Measurements from ENCODE around the gene SPATA21. TPM values are rescaled to one million over a fixed set of nuclear protein-coding genes. Genes with fewer than 3 reads are reported as not detected.

SPATA21 gene
- polyA plus RNA-seq, 1 donor from 2014 or later, result 0.15 TPM

DNA sequence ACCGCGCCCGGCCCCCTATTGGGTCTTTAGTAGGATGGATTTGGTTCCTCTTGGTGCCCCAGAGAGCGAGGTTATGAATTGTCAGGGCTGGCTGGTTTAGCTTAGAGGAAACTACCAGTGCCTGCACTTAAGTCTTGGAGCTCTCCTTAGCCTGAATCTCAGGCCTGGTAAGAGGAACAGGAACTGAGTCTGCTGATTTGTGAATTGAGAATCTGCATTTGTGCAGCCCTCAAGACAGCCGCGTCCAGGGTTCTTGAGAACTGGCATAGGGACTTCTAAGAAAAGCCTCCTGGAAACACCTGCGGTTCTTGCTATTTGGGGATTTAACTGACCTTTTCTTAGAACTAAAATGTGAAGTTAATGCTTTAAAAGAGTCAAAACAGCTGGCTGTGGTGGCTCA, 5.0 kb upstream of the SPATA21 start:
- Histone ChIP-seq H3K9me3 (ENCODE audit: low read length) (no peaks in the 10 kb centered on the region), H3K4me3 (ENCODE audit: low read length) (peak overlapping the region; percentile 95), H3K4me2 (ENCODE audit: low read length) (no peak overlapping the region), H3K27me3 (ENCODE audit: insufficient read depth, low read depth, low read length) (no peaks in the 10 kb centered on the region), H3K79me2 (replicated peaks; ENCODE audit: insufficient read depth, low read length) (peaks cover 29% of the 10 kb centered on the region), H3K27ac (ENCODE audit: low read length) (no peak overlapping the region), H2AFZ (ENCODE audit: low read depth, low read length) (no peak overlapping the region), H4K20me1 (ENCODE audit: insufficient read depth) (no peaks in the 10 kb centered on the region), H3K9me2 (ENCODE audit: insufficient read depth, low read length) (no peaks in the 10 kb centered on the region), H3K36me3 (ENCODE audit: insufficient read depth, low read length) (no peaks in the 10 kb centered on the region), H3K9ac (ENCODE audit: low read length) (no peak overlapping the region), H3F3A (ENCODE audit: insufficient read depth, low read length, poor library complexity, severe bottlenecking) (no peaks in the 10 kb centered on the region)
- TF ChIP-seq CTCF (IDR thresholded peaks at IDR 0.05; ENCODE audit: poor library complexity, severe bottlenecking), result no peak
- TF ChIP-seq POLR2AphosphoS5 (IDR thresholded peaks at IDR 0.05), result no peak
- TF ChIP-seq EP300 (conservative IDR thresholded peaks at IDR 0.05; ENCODE audit: poor library complexity, severe bottlenecking), result no peak
- TF ChIP-seq TAF1 (IDR thresholded peaks at IDR 0.05; ENCODE audit: low read depth), result no peak
- TF ChIP-seq MXI1 (conservative IDR thresholded peaks at IDR 0.05; ENCODE audit: poor library complexity, severe bottlenecking), result no peak
- TF ChIP-seq RAD21 (conservative IDR thresholded peaks at IDR 0.05), result no peak
- TF ChIP-seq EZH2 (IDR thresholded peaks at IDR 0.05; ENCODE audit: borderline replicate concordance, insufficient read depth, low read length, poor library complexity, severe bottlenecking), result no peak

GRCh38 chr1:16441282-16441665, 4.0 kb upstream of the SPATA21 start:
- no peaks in the 10 kb centered on the region for H3K9me2 ChIP-seq (ENCODE audit: insufficient read depth, low read length)
- TF ChIP-seq REST (IDR thresholded peaks at IDR 0.05; ENCODE audit: borderline replicate concordance), result no peak
- TF ChIP-seq TAF1 (IDR thresholded peaks at IDR 0.05; ENCODE audit: low read depth), result no peak
- no peak for TF ChIP-seq CTCF (IDR thresholded peaks at IDR 0.05; ENCODE audit: poor library complexity, severe bottlenecking)
- TF ChIP-seq POLR2AphosphoS5 (IDR thresholded peaks at IDR 0.05), result no peak
- no peak for TF ChIP-seq SMC3 (conservative IDR thresholded peaks at IDR 0.05; ENCODE audit: poor library complexity)
- TF ChIP-seq RAD21 (conservative IDR thresholded peaks at IDR 0.05), result no peak
- TF ChIP-seq EP300 (conservative IDR thresholded peaks at IDR 0.05; ENCODE audit: poor library complexity, severe bottlenecking), result no peak
- TF ChIP-seq EZH2 (IDR thresholded peaks at IDR 0.05; ENCODE audit: borderline replicate concordance, insufficient read depth, low read length, poor library complexity, severe bottlenecking), result no peak
- TF ChIP-seq MXI1 (conservative IDR thresholded peaks at IDR 0.05; ENCODE audit: poor library complexity, severe bottlenecking), result no peak
- H3K79me2 ChIP-seq (replicated peaks; ENCODE audit: insufficient read depth, low read length), result peaks cover 29% of the 10 kb centered on the region
- H2AFZ ChIP-seq (ENCODE audit: low read depth, low read length), result peak overlapping the region; percentile 72
- H3K27me3 ChIP-seq (ENCODE audit: insufficient read depth, low read depth, low read length), result no peaks in the 10 kb centered on the region
- H3K4me3 ChIP-seq (ENCODE audit: low read length), result peak overlapping the region; percentile 95
- H3K9me3 ChIP-seq (ENCODE audit: low read length), result no peaks in the 10 kb centered on the region
- H3K9ac ChIP-seq (ENCODE audit: low read length), result peak overlapping the region; percentile 94
- H3K36me3 ChIP-seq (ENCODE audit: insufficient read depth, low read length), result no peaks in the 10 kb centered on the region
- H4K20me1 ChIP-seq (ENCODE audit: insufficient read depth), result no peaks in the 10 kb centered on the region
- H3K4me2 ChIP-seq (ENCODE audit: low read length), result peak overlapping the region; percentile 71
- H3F3A ChIP-seq (ENCODE audit: insufficient read depth, low read length, poor library complexity, severe bottlenecking), result no peaks in the 10 kb centered on the region
- peak overlapping the region; percentile 89 for H3K27ac ChIP-seq (ENCODE audit: low read length)

Data from neural cell (in vitro differentiated cells).